22Rv1 (cell line): ENCODE measurements around the gene SERINC1.

Experiments
- CTCF ChIP-seq: fragments of 450-650 bp; IDR thresholded peaks from 2 replicates; pipeline ENCODE4 v1.5.1; 2017; ENCODE audit warnings: mild to moderate bottlenecking
- ZFX ChIP-seq: fragments of 450-650 bp; IDR thresholded peaks from 2 replicates; pipeline ENCODE4 v1.6.1; 2017; ENCODE audit warnings: antibody characterized with exemption, borderline replicate concordance

- TF ChIP-seq CTCF, result no peak
- TF ChIP-seq ZFX, result no peak
Observed at GRCh38 chr6:122400462-122401089, 71.0 kb downstream of the SERINC1 start.
